Measurements from ENCODE around the gene EXOC4.

EXOC4 gene

DNA sequence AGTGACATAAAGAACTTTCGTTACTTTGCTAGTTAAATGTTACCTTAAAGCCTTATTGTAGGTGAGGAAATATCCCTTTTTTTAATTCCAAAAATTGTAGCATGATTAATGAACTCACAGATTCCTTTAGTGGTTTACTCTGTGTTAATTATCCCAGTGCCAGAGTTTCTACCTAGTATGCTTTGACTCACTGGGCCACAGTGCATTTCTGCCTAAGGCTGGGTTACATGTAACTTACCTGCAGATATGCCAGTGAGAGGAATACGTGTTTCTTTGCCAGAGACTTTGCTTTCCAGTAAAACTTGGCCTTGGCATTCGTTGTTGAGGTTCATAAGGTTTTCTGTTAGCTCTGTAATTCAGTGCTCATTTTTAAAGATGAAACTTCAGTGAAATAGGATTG is 493.4 kb downstream of the EXOC4 start:
- TF ChIP-seq, protein P1, sequence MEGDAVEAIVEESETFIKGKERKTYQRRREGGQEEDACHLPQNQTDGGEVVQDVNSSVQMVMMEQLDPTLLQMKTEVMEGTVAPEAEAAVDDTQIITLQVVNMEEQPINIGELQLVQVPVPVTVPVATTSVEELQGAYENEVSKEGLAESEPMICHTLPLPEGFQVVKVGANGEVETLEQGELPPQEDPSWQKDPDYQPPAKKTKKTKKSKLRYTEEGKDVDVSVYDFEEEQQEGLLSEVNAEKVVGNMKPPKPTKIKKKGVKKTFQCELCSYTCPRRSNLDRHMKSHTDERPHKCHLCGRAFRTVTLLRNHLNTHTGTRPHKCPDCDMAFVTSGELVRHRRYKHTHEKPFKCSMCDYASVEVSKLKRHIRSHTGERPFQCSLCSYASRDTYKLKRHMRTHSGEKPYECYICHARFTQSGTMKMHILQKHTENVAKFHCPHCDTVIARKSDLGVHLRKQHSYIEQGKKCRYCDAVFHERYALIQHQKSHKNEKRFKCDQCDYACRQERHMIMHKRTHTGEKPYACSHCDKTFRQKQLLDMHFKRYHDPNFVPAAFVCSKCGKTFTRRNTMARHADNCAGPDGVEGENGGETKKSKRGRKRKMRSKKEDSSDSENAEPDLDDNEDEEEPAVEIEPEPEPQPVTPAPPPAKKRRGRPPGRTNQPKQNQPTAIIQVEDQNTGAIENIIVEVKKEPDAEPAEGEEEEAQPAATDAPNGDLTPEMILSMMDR (IDR thresholded peaks at IDR 0.05; ENCODE audit: low read length, missing control alignments), result no peak

DNA sequence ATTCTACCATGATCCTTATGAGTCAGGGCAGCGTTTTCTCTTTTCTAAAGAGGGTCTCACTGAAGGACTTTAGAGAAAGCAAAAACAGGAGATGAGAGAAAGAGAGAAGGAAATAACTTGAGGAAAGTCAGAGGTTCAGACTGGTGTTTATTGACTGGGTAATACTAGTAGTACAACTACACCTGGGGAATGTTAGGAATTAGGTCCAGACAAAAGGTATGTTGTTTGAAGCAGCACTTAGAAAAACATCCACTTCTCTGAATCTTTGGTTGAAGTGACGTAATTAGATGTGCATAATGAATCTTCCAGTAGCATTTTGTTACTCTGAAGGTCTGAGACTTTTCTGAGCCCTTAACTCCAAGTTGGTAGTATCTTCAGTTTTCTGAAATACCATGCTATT is 494.0 kb downstream of the EXOC4 start:
- TF ChIP-seq, protein P1 (IDR thresholded peaks at IDR 0.05; ENCODE audit: low read length, missing control alignments), result no peak
- H3K4me3 ChIP-seq (replicated peaks; ENCODE audit: low read depth, low read length), result no peak overlapping the region
- no peak for DNase-seq (ENCODE audit: low read depth)

More for the DNA sequence above, 493.4 kb downstream of the EXOC4 start:
- DNase-seq (ENCODE audit: low read depth), result no peak
- no peak overlapping the region for H3K4me3 ChIP-seq (replicated peaks; ENCODE audit: low read depth, low read length)

DNA sequence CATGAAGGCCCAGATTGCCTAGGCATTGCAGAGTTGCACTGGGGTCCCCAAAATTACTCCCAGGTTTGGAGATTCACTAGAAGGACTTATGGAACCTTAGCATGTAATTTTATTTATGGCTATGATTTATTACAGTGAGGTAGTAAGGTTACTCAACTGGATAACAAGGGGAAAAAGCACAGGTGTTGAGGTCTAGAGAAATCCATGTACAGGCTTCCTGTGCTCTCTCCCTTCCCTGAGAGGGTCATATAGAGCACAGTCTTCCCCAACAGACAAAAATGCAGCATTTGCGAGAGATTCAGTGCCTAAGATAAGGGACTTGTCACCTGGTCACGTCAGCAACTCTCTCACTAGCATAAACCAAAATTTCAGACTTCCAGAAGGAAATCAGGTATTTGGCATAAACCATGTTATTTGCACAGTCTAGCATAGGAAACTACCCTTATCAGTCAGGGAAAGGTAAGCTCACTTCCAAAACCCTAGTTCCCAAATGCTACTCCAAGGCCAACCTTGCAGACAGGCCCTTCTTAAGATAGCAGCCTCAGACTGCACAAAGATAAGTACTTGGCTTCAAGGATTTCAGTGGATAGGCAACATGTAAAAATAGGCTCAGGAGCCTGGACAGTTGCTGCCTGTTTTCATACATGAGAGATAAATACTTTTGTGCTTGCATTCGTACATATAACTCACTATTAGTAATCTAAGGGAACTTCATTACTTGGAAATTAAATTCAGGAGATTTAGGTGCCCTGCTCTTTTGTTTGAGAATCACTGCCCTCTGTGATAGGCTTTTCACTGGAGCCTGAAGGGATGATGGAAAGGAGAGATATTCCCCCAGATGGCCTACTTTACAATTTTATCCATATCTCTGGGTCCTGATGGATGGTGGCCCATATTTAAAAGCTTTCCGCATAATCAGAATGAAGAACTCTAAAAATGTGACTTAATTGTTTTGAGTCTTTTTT is 495.8 kb downstream of the EXOC4 start:
- no peak for DNase-seq (ENCODE audit: low read depth)
- H3K4me3 ChIP-seq (replicated peaks; ENCODE audit: low read depth, low read length), result no peak overlapping the region
- TF ChIP-seq, protein P1 (IDR thresholded peaks at IDR 0.05; ENCODE audit: low read length, missing control alignments), result no peak

DNA sequence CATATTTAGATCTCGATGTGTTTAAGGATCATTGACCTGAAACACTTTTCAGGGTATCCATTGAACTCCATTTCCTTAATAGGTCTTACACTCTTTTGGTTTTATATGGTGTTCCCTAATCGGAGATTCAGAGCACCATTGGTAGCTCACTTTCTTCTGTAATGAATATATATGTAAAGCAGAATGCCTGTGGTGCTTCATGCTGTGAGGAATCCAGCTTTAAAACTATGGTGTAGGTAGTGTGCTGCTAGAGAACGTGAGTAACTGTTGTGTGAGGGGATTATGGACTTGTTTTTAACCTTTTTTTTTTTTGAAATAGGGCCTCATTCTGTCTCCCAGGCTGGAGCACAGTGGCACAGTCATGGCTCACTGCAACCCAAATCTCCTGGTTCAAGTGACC is 497.4 kb downstream of the EXOC4 start:
- DNase-seq (ENCODE audit: low read depth), result no peak
- TF ChIP-seq, protein P1 (IDR thresholded peaks at IDR 0.05; ENCODE audit: low read length, missing control alignments), result no peak
- H3K4me3 ChIP-seq (replicated peaks; ENCODE audit: low read depth, low read length), result no peak overlapping the region

DNA sequence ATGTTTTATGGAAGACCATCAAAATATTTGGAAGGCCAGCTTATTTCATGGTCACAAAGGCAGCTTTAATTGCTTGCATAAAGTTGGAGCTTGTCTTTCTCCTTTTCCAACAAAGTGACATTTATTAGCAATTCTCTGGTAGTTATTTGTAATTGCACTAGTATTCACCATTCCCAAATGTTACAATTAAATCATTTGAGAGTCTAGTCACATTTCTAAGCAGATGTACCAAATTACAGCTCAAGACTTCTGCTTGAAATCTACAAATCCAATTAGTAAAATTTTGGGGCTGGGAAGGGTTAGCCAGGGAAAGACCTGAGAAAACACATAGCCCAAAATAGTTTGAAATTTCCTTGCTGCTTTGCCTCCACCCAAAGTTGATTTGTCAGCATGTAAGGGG is 498.2 kb downstream of the EXOC4 start:
- DNase-seq (ENCODE audit: low read depth), result no peak
- TF ChIP-seq, protein P1 (IDR thresholded peaks at IDR 0.05; ENCODE audit: low read length, missing control alignments), result no peak
- H3K4me3 ChIP-seq (replicated peaks; ENCODE audit: low read depth, low read length), result no peak overlapping the region

DNA sequence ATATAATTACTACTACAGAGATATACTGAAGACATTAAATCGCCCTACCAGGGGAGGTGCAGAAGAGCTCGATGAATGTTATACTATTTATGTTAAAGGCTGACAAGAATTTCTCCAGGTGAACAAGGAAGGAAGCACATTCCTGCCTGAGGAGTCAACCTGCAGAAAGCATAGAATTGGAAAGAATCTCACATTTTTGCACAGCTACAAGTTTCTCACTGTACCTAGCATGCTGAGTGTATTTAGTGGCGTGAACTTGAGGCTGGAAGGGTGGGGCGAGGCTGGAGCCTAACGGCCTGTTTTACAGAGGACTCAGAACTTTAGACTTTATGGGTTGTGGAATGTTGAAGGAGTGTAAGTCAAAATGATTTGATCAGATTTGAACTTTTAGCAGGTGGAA is 500.6 kb downstream of the EXOC4 start:
- H3K4me3 ChIP-seq (replicated peaks; ENCODE audit: low read depth, low read length), result no peak overlapping the region
- TF ChIP-seq, protein P1 (IDR thresholded peaks at IDR 0.05; ENCODE audit: low read length, missing control alignments), result no peak
- DNase-seq (ENCODE audit: low read depth), result no peak
